Neural cell (in vitro differentiated cells): ENCODE data around the gene BTBD19. TPM values are rescaled to one million over a fixed set of nuclear protein-coding genes. Genes with fewer than 3 reads are reported as not detected.
"Not testable (repeated sequence)": the region's sequence is repeated elsewhere in the genome, so short reads cannot be mapped to it uniquely, and the experiment has no call there.

Experiments used
- H2AFZ ChIP-seq: fragments of 200-600, 300-800 bp; sonication (generic), shearing (Covaris generic); 2 replicates; pipeline ENCODE4 v1.6.0; 2014; ENCODE audit warnings: low read depth, mild to moderate bottlenecking, antibody characterized with exemption, low read length, moderate library complexity
- H3F3A ChIP-seq: fragments of 200-600 bp; shearing (Covaris generic); 2 replicates; pipeline ENCODE4 v1.6.1; 2016; ENCODE audit warnings: mild to moderate bottlenecking, moderate library complexity, mixed read lengths, antibody characterized with exemption, low read length; ENCODE audit not compliant: insufficient read depth, poor library complexity, severe bottlenecking
- H3K27ac ChIP-seq: fragments of 200-600, 300-800 bp; sonication (generic), shearing (Covaris generic); 2 replicates; pipeline ENCODE4 v1.5.1; 2014; ENCODE audit warnings: mild to moderate bottlenecking, low read length, moderate library complexity
- H3K27me3 ChIP-seq: fragments of 300-800, 200-600 bp; sonication (generic), shearing (Covaris generic); 2 replicates; pipeline ENCODE4 v1.6.0; 2014; ENCODE audit warnings: mild to moderate bottlenecking, low read depth, low read length, moderate library complexity; ENCODE audit not compliant: insufficient read depth
- H3K36me3 ChIP-seq: fragments of 300-800, 200-600 bp; sonication (generic), shearing (Covaris generic); 2 replicates; pipeline ENCODE4 v1.5.1; 2014; ENCODE audit warnings: mild to moderate bottlenecking, antibody characterized with exemption, low read length, moderate library complexity; ENCODE audit not compliant: insufficient read depth
- H3K4me2 ChIP-seq: fragments of 300-800, 200-600 bp; sonication (generic), shearing (Covaris generic); 2 replicates; pipeline ENCODE4 v1.6.0; 2014; ENCODE audit warnings: mild to moderate bottlenecking, low read length
- H3K4me3 ChIP-seq: fragments of 300-800, 200-600 bp; sonication (generic), shearing (Covaris generic); 2 replicates; pipeline ENCODE4 v1.5.1; 2014; ENCODE audit warnings: mild to moderate bottlenecking, low read length, moderate library complexity
- H3K79me2 ChIP-seq: fragments of 200-600 bp; shearing (Covaris generic); replicated peaks from 2 replicates; pipeline ENCODE4 v1.6.0; 2014; ENCODE audit warnings: mild to moderate bottlenecking, low read length, moderate library complexity; ENCODE audit not compliant: insufficient read depth
- H3K9ac ChIP-seq: fragments of 300-800, 200-600 bp; sonication (generic), shearing (Covaris generic); 2 replicates; pipeline ENCODE4 v1.6.1; 2016; ENCODE audit warnings: mild to moderate bottlenecking, low read length, mixed read lengths
- H3K9me2 ChIP-seq: fragments of 200-600 bp; shearing (Covaris generic); 2 replicates; pipeline ENCODE4 v1.6.1; 2016; ENCODE audit warnings: mild to moderate bottlenecking, low read length, mixed read lengths; ENCODE audit not compliant: insufficient read depth
- H3K9me3 ChIP-seq: fragments of 200-600, 300-800 bp; sonication (generic), shearing (Covaris generic); 2 replicates; pipeline ENCODE4 v1.6.1; 2016; ENCODE audit warnings: mild to moderate bottlenecking, mixed run types, low read length, moderate library complexity, mixed read lengths
- H4K20me1 ChIP-seq: fragments of 200-600 bp; shearing (Covaris generic); 2 replicates; pipeline ENCODE4 v1.6.1; 2016; ENCODE audit warnings: mild to moderate bottlenecking, mixed run types; ENCODE audit not compliant: insufficient read depth
- EP300 ChIP-seq: fragments of 450-650 bp; conservative IDR thresholded peaks from 2 replicates; pipeline ENCODE4 v1.6.1; 2014; ENCODE audit warnings: antibody characterized with exemption, mild to moderate bottlenecking, moderate library complexity; ENCODE audit not compliant: poor library complexity, severe bottlenecking
- EZH2 ChIP-seq: fragments of 200-600, 300-800 bp; shearing (Covaris generic), sonication (generic); IDR thresholded peaks from 2 replicates; pipeline ENCODE4 v1.6.1; 2014; ENCODE audit warnings: antibody characterized with exemption, low read length, borderline replicate concordance, mild to moderate bottlenecking; ENCODE audit not compliant: insufficient read depth, poor library complexity, severe bottlenecking
- MXI1 ChIP-seq: fragments of 450-650 bp; conservative IDR thresholded peaks from 2 replicates; pipeline ENCODE4 v1.6.1; 2014; ENCODE audit warnings: antibody characterized with exemption, mild to moderate bottlenecking; ENCODE audit not compliant: poor library complexity, severe bottlenecking
- POLR2AphosphoS5 ChIP-seq: IDR thresholded peaks from 2 replicates; pipeline ENCODE4 v1.6.1; 2012
- RAD21 ChIP-seq: fragments of 450-650 bp; conservative IDR thresholded peaks from 2 replicates; pipeline ENCODE4 v1.6.1; 2014; ENCODE audit warnings: antibody characterized with exemption, mild to moderate bottlenecking, moderate library complexity
- SMC3 ChIP-seq: fragments of 450-650 bp; conservative IDR thresholded peaks from 2 replicates; pipeline ENCODE4 v1.6.1; 2014; ENCODE audit warnings: antibody characterized with exemption, mild to moderate bottlenecking, moderate library complexity; ENCODE audit not compliant: poor library complexity
- TAF1 ChIP-seq: IDR thresholded peaks from 2 replicates; pipeline ENCODE4 v1.6.1; 2012; ENCODE audit warnings: low read depth
- polyA plus RNA-seq: library from polyadenylated mRNA; depleted of rRNA; stranded (reverse); fragments of >200 nt; gene quantifications from 2 replicates; pipeline ENCODE4 v1.2.3, GENCODE V29; 2014
- TF ChIP-seq, protein P1 (sequence below): fragments of 450-650 bp; IDR thresholded peaks from 2 replicates; pipeline ENCODE4 v1.5.1; 2014; ENCODE audit warnings: antibody characterized with exemption, mild to moderate bottlenecking, moderate library complexity; ENCODE audit not compliant: poor library complexity, severe bottlenecking
- TF ChIP-seq, protein P2 (sequence below): IDR thresholded peaks from 2 replicates; pipeline ENCODE4 v1.6.1; 2012; ENCODE audit warnings: borderline replicate concordance

Gene BTBD19
- polyA plus RNA-seq, 1 donor from 2014 or later: not detected

DNA sequence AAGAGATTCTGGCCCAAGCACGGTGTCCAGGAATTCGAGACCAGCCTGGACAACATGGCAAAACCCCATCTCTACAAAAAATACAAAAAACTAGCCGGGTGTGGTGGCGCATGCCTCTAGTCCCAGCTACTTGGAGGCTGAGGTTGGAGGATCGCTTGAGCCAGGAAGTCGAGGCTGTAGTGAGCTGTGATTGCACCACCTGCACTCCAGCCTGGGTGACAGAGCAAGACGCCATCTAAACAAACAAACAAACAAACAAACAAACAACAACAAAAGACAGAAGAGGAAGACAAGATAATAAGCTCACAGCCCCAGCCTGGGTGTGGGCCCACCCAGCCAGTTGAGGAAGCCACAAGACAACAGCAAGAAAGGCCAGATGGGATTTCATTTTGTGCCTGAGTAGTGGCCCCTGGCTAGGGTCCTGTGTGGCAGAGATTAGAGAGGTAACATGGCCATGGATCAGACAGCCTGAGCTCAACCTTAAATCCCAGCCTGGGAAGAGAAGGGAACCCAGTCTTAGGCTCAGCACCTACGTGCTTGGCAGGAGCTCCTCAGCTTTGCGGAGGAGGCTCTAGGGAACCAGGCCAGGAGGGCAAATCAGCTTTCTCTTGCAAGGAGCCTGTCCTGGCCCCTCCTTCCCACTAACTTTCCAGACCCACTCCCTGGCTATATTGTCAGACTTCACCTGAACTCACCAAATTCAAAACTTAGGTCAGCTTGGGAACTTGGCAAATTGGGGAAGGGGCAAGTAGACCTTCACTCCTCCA is 15.4 kb upstream of the BTBD19 start:
- Histone ChIP-seq H3K27ac (no peak overlapping the region), H3K4me2 (no peak overlapping the region), H2AFZ (no peak overlapping the region), H3K79me2 (no peaks in the 10 kb centered on the region), H3K9me3 (no peaks in the 10 kb centered on the region), H4K20me1 (no peaks in the 10 kb centered on the region), H3K9ac (no peak overlapping the region), H3K36me3 (no peaks in the 10 kb centered on the region), H3K4me3 (no peak overlapping the region), H3K9me2 (no peaks in the 10 kb centered on the region), H3F3A (no peaks in the 10 kb centered on the region), H3K27me3 (no peaks in the 10 kb centered on the region)
- TF ChIP-seq, protein P1, sequence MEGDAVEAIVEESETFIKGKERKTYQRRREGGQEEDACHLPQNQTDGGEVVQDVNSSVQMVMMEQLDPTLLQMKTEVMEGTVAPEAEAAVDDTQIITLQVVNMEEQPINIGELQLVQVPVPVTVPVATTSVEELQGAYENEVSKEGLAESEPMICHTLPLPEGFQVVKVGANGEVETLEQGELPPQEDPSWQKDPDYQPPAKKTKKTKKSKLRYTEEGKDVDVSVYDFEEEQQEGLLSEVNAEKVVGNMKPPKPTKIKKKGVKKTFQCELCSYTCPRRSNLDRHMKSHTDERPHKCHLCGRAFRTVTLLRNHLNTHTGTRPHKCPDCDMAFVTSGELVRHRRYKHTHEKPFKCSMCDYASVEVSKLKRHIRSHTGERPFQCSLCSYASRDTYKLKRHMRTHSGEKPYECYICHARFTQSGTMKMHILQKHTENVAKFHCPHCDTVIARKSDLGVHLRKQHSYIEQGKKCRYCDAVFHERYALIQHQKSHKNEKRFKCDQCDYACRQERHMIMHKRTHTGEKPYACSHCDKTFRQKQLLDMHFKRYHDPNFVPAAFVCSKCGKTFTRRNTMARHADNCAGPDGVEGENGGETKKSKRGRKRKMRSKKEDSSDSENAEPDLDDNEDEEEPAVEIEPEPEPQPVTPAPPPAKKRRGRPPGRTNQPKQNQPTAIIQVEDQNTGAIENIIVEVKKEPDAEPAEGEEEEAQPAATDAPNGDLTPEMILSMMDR: no peak
- TF ChIP-seq POLR2AphosphoS5 (no peak), TAF1 (no peak), EZH2 (no peak), SMC3 (no peak), EP300 (no peak), MXI1 (no peak), RAD21 (no peak)
- TF ChIP-seq, protein P2, sequence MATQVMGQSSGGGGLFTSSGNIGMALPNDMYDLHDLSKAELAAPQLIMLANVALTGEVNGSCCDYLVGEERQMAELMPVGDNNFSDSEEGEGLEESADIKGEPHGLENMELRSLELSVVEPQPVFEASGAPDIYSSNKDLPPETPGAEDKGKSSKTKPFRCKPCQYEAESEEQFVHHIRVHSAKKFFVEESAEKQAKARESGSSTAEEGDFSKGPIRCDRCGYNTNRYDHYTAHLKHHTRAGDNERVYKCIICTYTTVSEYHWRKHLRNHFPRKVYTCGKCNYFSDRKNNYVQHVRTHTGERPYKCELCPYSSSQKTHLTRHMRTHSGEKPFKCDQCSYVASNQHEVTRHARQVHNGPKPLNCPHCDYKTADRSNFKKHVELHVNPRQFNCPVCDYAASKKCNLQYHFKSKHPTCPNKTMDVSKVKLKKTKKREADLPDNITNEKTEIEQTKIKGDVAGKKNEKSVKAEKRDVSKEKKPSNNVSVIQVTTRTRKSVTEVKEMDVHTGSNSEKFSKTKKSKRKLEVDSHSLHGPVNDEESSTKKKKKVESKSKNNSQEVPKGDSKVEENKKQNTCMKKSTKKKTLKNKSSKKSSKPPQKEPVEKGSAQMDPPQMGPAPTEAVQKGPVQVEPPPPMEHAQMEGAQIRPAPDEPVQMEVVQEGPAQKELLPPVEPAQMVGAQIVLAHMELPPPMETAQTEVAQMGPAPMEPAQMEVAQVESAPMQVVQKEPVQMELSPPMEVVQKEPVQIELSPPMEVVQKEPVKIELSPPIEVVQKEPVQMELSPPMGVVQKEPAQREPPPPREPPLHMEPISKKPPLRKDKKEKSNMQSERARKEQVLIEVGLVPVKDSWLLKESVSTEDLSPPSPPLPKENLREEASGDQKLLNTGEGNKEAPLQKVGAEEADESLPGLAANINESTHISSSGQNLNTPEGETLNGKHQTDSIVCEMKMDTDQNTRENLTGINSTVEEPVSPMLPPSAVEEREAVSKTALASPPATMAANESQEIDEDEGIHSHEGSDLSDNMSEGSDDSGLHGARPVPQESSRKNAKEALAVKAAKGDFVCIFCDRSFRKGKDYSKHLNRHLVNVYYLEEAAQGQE: no peak

DNA sequence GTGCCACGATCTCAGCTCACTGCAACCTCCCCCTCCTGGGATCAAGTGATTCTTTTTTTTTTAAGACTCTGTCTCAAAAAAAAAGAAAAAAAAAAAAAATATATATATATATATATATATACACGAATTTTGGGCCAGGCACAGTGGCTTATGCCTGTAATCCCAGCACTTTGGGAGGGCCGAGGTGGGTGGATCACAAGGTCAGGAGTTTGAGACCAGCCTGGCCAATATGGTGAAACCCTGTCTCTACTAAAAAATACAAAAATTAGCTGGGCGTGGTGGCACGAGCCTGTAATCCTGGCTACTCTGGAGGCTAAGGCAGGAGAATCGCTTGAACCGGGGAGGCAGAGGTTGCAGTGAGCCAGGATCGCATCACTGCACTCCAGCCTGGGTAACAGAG is 10.4 kb upstream of the BTBD19 start:
- H2AFZ ChIP-seq, H3K4me3 ChIP-seq, H3K9me3 ChIP-seq, H3K4me2 ChIP-seq, H3K36me3 ChIP-seq, H3K27me3 ChIP-seq, H3K9me2 ChIP-seq, H3F3A ChIP-seq, H4K20me1 ChIP-seq, H3K79me2 ChIP-seq, H3K27ac ChIP-seq, H3K9ac ChIP-seq: not testable (repeated sequence)
